ENCODE results near the gene ITFG2.

GRCh38 chr12:2794736-2795289 is 17.7 kb upstream of the ITFG2 start, which contains the start of gene FKBP4:
- TF ChIP-seq CTCF (conservative IDR thresholded peaks at IDR 0.05): no peak
- TF ChIP-seq EZH2 (IDR thresholded peaks at IDR 0.05; ENCODE audit: low read depth): no peak
